GM12892 (cell line): ENCODE measurements around the gene AUH.

Source experiments
- POLR2A ChIP-seq: IDR thresholded peaks from 2 replicates; pipeline ENCODE4 v1.6.1; 2011; ENCODE audit warnings: low read depth, low read length, control low read depth
- POLR2AphosphoS5 ChIP-seq: IDR thresholded peaks from 2 replicates; pipeline ENCODE4 v1.6.1; 2011; ENCODE audit warnings: low read depth, low read length, control low read depth
- TAF1 ChIP-seq: IDR thresholded peaks from 2 replicates; pipeline ENCODE4 v1.6.1; 2011; ENCODE audit warnings: low read depth, mild to moderate bottlenecking, control low read depth, low read length, borderline replicate concordance

- no peak for TF ChIP-seq POLR2A
- TF ChIP-seq POLR2AphosphoS5: no peak
- TF ChIP-seq TAF1: no peak
These were observed 54.4 kb downstream of the AUH start for GRCh38 chr9:91307279-91307678.
